Glomerular visceral epithelial cell (primary cell): ENCODE results near the gene PRRC2B.
A peak's percentile ranks its signal among the peaks of the same experiment; 100 is the strongest.
"Not testable (repeated sequence)": the region's sequence is repeated elsewhere in the genome, so short reads cannot be mapped to it uniquely, and the experiment has no call there.

Experiments used
- DNase-seq: peaks from one replicate; pipeline ENCODE4 v3.0.0-alpha.2; 2016; ENCODE audit errors: extremely low spot score

The PRRC2B gene

DNA sequence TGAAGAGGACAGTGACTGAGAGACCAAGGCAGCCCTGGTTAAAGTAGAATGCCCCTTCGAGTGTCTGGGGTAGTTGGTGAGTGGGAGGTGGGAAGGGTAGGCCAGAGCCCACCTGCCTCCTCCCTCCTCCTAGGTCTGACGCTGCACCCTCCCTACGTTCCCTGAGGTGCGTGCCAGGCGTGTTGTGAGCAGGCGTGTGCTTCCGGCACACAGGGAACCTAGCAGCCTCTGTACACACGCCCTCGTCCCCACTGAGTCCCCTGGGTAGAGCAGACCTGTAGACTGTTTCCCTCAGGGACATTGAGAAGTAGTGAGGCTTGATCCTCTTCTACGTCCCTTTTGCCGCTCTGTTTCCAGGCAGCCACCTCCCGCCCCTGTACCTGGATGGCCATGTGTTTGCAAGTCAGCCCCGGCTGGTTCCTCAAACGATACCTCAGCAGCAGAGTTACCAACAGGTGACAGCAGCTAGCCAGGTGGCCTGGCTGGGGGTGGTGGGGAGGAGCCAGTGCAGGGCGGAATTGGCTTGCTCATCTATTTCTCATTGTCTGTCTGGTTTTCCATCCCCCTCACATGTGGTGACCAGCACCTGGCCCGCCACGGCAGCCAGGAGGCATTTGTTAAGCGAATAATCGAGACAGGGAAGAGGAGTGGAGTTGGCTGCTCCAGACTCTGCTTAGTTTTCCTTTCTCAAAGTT, 92.0 kb downstream of the PRRC2B start:
- no peak for DNase-seq

- no peak for DNase-seq
These were observed 93.1 kb downstream of the PRRC2B start for GRCh38 chr9:131487001-131487400.

- no peak for DNase-seq
These were observed 93.7 kb downstream of the PRRC2B start for GRCh38 chr9:131487621-131488031.

DNA sequence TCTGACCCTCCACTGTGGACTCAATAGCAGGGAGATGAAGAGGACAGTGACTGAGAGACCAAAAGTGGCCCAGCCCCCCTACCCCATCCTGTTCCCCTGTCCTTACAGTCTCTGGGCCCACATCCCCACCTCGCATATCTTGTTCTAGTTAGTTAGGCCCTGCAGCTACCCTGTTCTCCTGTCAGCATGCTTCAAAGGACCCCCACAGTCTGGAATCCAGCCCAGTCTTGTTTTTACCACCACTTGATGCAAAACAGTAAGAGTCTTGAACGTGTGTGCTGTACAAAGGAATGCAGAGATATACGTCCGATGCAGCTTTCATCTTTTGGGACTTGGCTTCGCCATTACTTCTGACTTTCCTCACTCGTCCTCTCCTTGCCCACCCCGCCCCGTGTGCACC, 96.6 kb downstream of the PRRC2B start:
- no peak for DNase-seq

GRCh38 chr9:131491001-131491710, 97.3 kb downstream of the PRRC2B start:
- DNase-seq, result no peak

- no peak for DNase-seq
These were observed 98.2 kb downstream of the PRRC2B start for GRCh38 chr9:131492070-131492469.

DNA sequence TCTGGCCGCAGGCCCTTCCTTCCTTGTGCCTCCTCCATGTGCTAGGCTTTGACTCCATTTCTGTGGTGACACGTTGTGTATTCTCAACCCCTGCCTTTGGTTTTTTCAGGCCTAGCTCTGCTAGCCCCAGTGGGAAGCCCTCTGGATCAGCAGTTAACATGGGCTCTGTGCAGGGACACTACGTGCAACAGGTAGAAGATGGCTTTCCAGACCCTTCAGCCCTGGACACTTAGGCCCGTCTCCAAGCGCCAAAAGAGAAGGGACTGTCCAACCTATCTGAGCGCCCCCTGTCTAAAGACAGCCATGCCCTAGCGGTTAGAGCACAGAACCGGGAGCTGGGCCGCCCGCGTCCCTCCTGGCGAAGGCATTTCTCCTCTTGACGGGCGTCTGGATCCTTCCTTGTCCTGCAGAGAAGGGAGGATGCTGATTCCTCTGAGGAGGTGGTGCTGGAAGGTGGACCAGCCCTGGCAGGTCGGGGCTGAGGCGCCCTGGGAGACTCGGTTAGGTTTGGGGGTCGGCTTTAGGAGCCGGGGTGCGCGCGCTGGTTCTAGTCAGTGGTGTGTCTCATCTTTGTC, 100.5 kb downstream of the PRRC2B start:
- DNase-seq, result no peak

DNA sequence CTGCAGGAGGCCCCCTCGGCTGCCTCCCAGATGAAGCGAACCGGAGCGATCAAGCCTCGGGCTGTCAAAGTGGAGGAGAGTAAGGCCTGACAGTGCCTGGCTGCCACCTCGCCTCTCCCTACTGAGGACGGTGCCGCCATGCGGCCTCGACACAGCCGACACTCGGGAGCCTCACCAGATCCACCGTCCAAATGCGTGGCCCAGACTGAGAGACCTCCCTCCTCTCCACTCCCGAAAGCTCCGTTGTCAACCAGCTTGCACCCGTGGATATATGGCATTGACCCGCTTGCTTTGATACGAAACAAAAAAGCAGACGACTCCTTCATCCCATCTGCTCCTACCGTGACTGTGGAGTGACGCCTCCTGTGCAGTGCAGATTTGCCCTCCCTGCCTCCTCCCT, 101.9 kb downstream of the PRRC2B start:
- DNase-seq, result no peak

DNA sequence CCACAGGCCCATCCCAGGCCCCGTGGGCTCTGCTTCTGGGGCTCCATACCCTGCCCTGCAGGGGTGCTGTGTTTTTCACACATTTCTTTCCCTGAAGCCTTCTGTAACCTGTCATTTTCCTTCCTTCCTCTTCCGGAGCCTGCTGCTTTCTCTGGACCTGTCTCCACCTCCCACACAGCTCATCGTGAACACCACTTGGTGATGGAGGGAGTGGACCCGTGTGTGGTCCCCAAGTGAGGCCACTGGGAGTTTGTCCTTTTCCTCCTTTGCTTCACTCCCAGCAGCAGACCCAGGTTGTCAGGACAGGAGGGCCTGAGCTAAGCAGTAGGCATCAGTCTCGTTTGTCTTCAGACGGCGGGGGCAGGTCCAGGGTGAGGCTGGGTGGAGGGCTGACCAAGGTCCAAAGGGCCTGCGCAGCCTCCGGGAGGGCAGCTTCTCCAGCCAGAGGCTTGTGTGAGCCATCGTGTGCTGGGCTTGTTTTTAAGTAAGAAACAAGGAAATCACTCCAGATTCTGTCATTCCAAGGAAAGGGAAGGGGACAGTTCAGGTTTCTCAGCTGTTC, 103.0 kb downstream of the PRRC2B start:
- no peak for DNase-seq

- DNase-seq, result no peak
These were observed 105.4 kb downstream of the PRRC2B start for GRCh38 chr9:131499254-131499767.

GRCh38 chr9:131500377-131500776, 106.5 kb downstream of the PRRC2B start:
- no peak for DNase-seq

GRCh38 chr9:131500939-131501541, 107.2 kb downstream of the PRRC2B start:
- peak; percentile 86 for DNase-seq

DNA sequence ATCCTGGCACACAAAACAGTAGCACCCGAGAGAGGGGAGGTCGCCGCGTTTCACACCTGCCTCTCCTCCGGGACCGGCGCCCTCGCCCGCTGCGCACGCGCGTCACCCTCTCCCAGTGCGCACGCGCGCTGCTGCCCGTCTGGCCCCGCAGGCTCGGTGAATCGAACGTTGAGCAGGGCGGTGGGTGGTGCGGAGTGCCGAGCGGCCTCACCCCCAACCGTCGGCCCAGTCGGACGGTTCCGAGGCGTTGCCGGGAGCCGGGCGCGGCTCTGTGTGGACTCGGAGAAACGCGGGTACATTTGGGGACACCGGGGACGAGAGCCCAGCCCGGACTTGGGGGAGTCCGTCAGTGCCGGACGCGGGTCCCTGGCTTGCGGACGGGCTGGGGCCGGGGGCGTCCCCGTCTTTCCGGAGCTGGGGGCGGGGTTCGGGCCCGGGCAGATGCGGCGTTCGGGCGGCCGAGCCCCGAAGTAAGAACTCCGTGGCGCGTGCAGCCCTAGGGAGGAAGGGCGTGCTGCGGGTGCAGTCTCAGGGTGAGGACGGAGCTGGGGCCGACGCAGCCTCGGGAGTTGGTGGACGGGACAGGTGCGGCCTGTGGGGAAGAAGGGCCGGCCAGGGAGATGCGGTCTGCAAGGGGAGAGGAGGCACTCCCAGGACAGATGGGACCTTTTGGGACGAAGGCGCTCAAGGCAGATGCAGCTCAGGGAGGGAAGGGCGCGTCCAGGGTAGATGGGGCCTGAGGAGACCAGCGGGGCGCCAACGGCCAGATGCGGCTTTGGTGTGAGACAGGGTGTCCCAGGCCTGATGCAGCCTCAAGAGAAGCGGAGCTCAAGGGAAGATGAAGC, 109.1 kb downstream of the PRRC2B start, which contains the start of gene POMT1:
TSS of gene POMT1 (plus strand) at position 138 of the 845 bp plus-strand sequence. CDS start 1,301 bp downstream, outside the sequence.
- DNase-seq, result peak; percentile 88

DNA sequence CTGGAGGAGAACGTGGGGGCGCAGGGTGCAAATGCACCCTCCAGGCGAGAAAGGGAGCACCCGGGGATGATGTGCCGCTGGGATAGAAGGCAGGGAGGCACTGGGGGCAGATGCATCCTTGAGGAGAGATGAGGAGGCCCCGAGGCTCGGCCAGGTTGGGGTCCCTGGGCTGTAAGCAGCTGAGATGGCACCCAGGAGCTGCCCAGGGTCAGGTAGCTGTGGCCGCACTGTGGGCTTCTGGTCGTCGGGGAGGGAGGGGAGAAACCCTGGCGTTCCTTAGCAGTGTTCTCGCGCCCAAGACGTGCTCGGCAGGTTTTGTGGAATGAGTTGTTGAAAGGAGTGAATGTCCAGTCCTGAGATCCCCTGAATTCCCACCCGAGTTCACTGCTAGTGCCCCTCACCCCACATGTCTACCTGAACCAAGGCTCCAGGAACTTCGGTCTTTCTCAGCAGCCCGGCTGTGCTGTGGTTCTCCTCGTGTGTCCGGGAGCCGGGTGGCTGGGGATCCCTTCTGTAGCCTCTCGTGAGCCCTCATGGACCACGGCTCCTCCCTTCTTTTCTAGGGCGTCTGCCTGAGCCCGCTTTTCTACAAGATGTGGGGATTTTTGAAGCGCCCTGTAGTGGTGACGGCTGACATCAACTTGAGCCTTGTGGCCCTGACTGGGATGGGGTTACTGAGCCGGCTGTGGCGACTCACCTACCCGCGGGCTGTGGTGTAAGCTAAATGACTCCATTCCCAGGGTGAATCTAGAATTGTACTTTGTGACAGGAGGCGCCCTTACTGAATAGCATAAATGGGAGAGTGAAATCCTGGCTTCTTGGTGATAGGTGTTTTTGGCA, 110.0 kb downstream of the PRRC2B start:
- DNase-seq, result peak; percentile 63

GRCh38 chr9:131505012-131505411, 111.1 kb downstream of the PRRC2B start:
- no peak for DNase-seq

DNA sequence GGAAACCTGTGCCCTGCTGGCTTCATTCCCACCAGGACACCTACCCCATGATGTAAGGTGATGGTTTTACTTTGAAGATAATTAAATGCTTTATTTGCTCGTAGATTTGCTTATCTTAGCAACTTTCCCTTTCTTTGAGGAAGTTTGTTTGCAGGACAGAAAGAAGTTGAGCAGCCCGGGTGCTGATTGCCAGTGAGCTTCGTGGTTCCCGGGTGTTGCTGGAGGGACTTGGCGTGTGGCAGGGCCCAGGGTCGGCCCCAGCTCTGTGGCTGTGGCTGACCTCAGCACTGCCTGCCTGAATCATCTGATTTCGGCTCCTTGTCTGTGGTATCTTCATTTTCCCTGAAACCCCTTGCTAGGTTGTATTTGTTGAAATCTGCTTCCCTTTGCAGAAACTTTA, 117.5 kb downstream of the PRRC2B start:
- no peak for DNase-seq

DNA sequence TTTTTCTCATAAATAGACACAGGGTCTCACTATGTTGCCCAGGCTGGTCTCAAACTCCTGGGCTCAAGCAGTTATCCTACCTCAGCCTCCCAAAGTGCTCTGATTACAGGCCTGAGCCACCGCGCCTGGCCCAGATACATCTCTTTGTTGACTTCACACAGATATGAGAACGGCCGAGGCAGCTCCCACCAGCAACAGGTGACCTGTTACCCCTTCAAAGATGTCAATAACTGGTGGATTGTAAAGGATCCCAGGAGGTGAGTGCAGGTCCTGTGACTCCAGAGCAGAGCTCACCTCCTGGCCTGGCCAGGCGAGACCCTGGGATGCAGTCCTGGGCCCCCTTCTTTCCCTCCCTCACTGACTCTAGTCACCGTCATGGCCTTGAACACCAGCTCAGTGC, 118.0 kb downstream of the PRRC2B start:
- no peak for DNase-seq

- DNase-seq, result no peak
These were observed 119.3 kb downstream of the PRRC2B start for GRCh38 chr9:131513177-131513576.

DNA sequence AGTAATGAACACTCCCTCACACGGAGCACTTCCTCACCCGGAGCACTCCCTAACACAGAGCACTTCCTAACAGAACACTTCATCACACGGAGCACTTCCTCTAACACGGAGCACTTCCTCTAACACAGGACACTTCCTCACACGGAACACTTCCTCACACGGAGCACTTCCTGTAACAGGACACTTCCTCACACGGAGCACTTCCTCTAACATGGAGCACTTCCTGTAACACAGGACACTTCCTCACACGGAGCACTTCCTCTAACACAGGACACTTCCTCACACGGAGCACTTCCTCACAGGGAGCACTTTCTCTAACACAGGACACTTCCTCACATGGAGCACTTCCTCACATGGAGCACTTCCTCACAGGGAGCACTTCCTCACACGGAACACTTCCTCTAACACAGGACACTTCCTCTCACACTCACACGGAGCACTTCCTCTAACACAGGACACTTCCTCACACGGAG, 121.7 kb downstream of the PRRC2B start:
- not testable (repeated sequence) for DNase-seq

DNA sequence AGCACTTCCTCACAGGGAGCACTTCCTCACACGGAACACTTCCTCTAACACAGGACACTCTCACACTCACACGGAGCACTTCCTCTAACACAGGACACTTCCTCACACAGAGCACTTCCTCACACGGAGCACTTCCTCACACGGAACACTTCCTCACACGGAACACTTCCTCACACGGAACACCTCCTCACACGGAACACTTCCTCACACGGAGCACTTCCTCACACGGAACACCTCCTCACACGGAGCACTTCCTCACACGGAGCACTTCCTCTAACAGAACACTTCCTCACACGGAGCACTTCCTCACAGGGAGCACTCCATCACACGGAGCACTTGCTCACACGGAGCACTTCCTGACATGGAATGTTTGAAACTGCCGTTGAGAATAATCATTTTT, 122.2 kb downstream of the PRRC2B start:
- no peak for DNase-seq
